ENCODE measurements around the gene PEX16.
A peak's percentile ranks its signal among the peaks of the same experiment; 100 is the strongest.

PEX16 gene

GRCh38 chr11:45897556-45897955, 20.1 kb downstream of the PEX16 start:
- DNase-seq = no peak

- DNase-seq = peak; percentile 75
Observed at GRCh38 chr11:45896422-45896984, 21.2 kb downstream of the PEX16 start.

GRCh38 chr11:45895553-45896259, 22.0 kb downstream of the PEX16 start:
- DNase-seq = no peak

GRCh38 chr11:45894555-45895247, 23.0 kb downstream of the PEX16 start:
- no peak for DNase-seq

GRCh38 chr11:45892856-45893255, 24.8 kb downstream of the PEX16 start:
- no peak for DNase-seq

- DNase-seq = no peak
Observed at GRCh38 chr11:45890886-45891550, 26.7 kb downstream of the PEX16 start.

GRCh38 chr11:45889966-45890365, 27.7 kb downstream of the PEX16 start:
- no peak for DNase-seq

GRCh38 chr11:45889555-45889954, 28.1 kb downstream of the PEX16 start:
- no peak for DNase-seq

GRCh38 chr11:45887587-45887986, 30.1 kb downstream of the PEX16 start:
- DNase-seq = no peak

- no peak for DNase-seq
Observed at GRCh38 chr11:45886816-45887520, 30.7 kb downstream of the PEX16 start.

- DNase-seq = peak; percentile 5
Observed at GRCh38 chr11:45885921-45886721, 31.6 kb downstream of the PEX16 start.

- peak; percentile 85 for DNase-seq
Observed at GRCh38 chr11:45885274-45885920, 32.3 kb downstream of the PEX16 start, which contains the start of gene MAPK8IP1. Gene MAPK8IP1 (plus strand): TSS chr11:45885651. CDS start chr11:45885821, 170 bp downstream.

GRCh38 chr11:45884596-45885185, 33.0 kb downstream of the PEX16 start:
- DNase-seq = no peak

GRCh38 chr11:45881708-45882368, 35.8 kb downstream of the PEX16 start:
- no peak for DNase-seq

- no peak for DNase-seq
Observed at GRCh38 chr11:45880772-45881570, 36.7 kb downstream of the PEX16 start.

GRCh38 chr11:45879803-45880686, 37.6 kb downstream of the PEX16 start:
- no peak for DNase-seq

- DNase-seq = no peak
Observed at GRCh38 chr11:45877845-45878244, 39.8 kb downstream of the PEX16 start.

GRCh38 chr11:45877221-45877620, 40.5 kb downstream of the PEX16 start:
- no peak for DNase-seq

- no peak for DNase-seq
Observed at GRCh38 chr11:45876401-45876800, 41.3 kb downstream of the PEX16 start.

Data from NCI-H774 (cell line).